H1 (cell line): ENCODE data around the gene CHD8. TPM values are rescaled to one million over a fixed set of nuclear protein-coding genes. Genes with fewer than 3 reads are reported as not detected.

Source experiments
- CTCF ChIA-PET: fragments of 300-600 bp; sonication (Branson Sonifier 250); formaldehyde crosslinking; loops from one replicate; lab custom pipeline; 2021; ENCODE audit not compliant: partially characterized antibody; lab: Charles Lee
- POLR2A ChIA-PET: fragments of 300-600 bp; sonication (Branson Sonifier 250); formaldehyde crosslinking; loops from one replicate; lab custom pipeline; 2021; ENCODE audit warnings: inconsistent platforms; ENCODE audit not compliant: partially characterized antibody; lab: Charles Lee
- DNase-seq, 2 experiments: peaks; one replicate each; pipeline versions ENCODE4 v3.0.0 to v3.0.0-alpha.2; 2010 to 2022; ENCODE audit warnings: low spot score in 2 of 2, low read depth in 1 of 2, mixed read lengths in 1 of 2
- FAIRE-seq: peaks from 2 replicates; lab custom pipeline; 2011; peaks lifted over from hg19 to GRCh38; lab: Jason Lieb, UNC
- H2AFZ ChIP-seq: 2 replicates; pipeline ENCODE4 v1.8.1; 2012; ENCODE audit warnings: low read length, inconsistent platforms
- H2AK5ac ChIP-seq: 2 replicates; pipeline ENCODE4 v1.6.1; 2013; ENCODE audit warnings: low read depth, low read length
- H2BK120ac ChIP-seq: replicated peaks from 2 replicates; pipeline ENCODE3; 2013; ENCODE audit warnings: low read depth, low read length, inconsistent platforms
- H2BK12ac ChIP-seq: 2 replicates; pipeline ENCODE4 v1.6.1; 2013; ENCODE audit warnings: low read depth, low read length
- H2BK15ac ChIP-seq: 2 replicates; pipeline ENCODE4 v1.6.1; 2013; ENCODE audit warnings: low read length
- H2BK20ac ChIP-seq: 2 replicates; pipeline ENCODE4 v1.6.1; 2013; ENCODE audit warnings: low read length
- H2BK5ac ChIP-seq: 2 replicates; pipeline ENCODE4 v1.6.1; 2013; ENCODE audit warnings: low read depth, low read length
- H3K14ac ChIP-seq: 2 replicates; pipeline ENCODE4 v1.6.1; 2013; ENCODE audit warnings: inconsistent platforms; ENCODE audit not compliant: insufficient read length
- H3K18ac ChIP-seq: 2 replicates; pipeline ENCODE4 v1.6.1; 2013; ENCODE audit warnings: low read length; ENCODE audit errors: extremely low read depth
- H3K23ac ChIP-seq: 2 replicates; pipeline ENCODE4 v1.6.1; 2013; ENCODE audit warnings: inconsistent platforms; ENCODE audit not compliant: insufficient read length
- H3K23me2 ChIP-seq: 2 replicates; pipeline ENCODE4 v1.6.1; 2013; ENCODE audit warnings: low read depth, low read length
- H3K27ac ChIP-seq: 2 replicates; pipeline ENCODE4 v1.6.1; 2011; ENCODE audit warnings: low read depth, low read length, inconsistent platforms
- H3K27me3 ChIP-seq, 4 experiments: replicated peaks in 1 of 4; 1 replicate in 1 of 4; 2 replicates in 3 of 4; pipeline versions ENCODE4 v1.6.1 to v1.8.1; 2011 to 2013; ENCODE audit warnings: low read length in 3 of 4, mild to moderate bottlenecking in 3 of 4, inconsistent platforms in 2 of 4, mixed read lengths in 2 of 4, moderate library complexity in 1 of 4; ENCODE audit not compliant: control insufficient read depth in 3 of 4, insufficient read depth in 3 of 4; ENCODE audit errors: extremely low read depth in 1 of 4
- H3K36me3 ChIP-seq, 4 experiments: 2 replicates each; pipeline versions ENCODE4 v1.6.1 to v1.8.1; 2011 to 2013; ENCODE audit warnings: mild to moderate bottlenecking in 4 of 4, low read length in 3 of 4, moderate library complexity in 2 of 4, control low read depth in 1 of 4, inconsistent platforms in 1 of 4; ENCODE audit not compliant: insufficient read depth in 4 of 4, control insufficient read depth in 2 of 4
- H3K4ac ChIP-seq: replicated peaks from 2 replicates; pipeline ENCODE3; 2013; ENCODE audit warnings: low read length, low read depth, mixed read lengths, inconsistent platforms; ENCODE audit not compliant: insufficient read length
- H3K4me1 ChIP-seq, 4 experiments: replicated peaks in 1 of 4; 1 replicate in 1 of 4; 2 replicates in 3 of 4; pipeline versions ENCODE4 v1.6.1 to v1.8.1; 2011 to 2013; ENCODE audit warnings: low read length in 3 of 4, inconsistent platforms in 2 of 4, mixed read lengths in 1 of 4; ENCODE audit not compliant: insufficient read depth in 4 of 4, control insufficient read depth in 3 of 4
- H3K4me2 ChIP-seq, 2 experiments: 2 replicates each; pipeline versions ENCODE4 v1.6.1 to v1.8.1; 2011 to 2013; ENCODE audit warnings: low read depth in 2 of 2, low read length in 2 of 2, control low read depth in 1 of 2, inconsistent platforms in 1 of 2, mild to moderate bottlenecking in 1 of 2; ENCODE audit not compliant: insufficient read depth in 1 of 2
- H3K4me3 ChIP-seq, 4 experiments: fragments of 200-600, 300-600 bp in 1 of 4; sonication (generic), shearing (Covaris generic), sonication (Bioruptor Twin) in 1 of 4; 2 replicates each; pipeline versions ENCODE4 v1.5.1 to v1.8.1; 2011 to 2016; ENCODE audit warnings: low read length in 4 of 4, low read depth in 3 of 4, control low read depth in 2 of 4, inconsistent platforms in 2 of 4, mild to moderate bottlenecking in 2 of 4, mixed read lengths in 1 of 4, moderate library complexity in 1 of 4; ENCODE audit not compliant: insufficient read depth in 2 of 4; ENCODE audit errors: extremely low read depth in 1 of 4
- H3K56ac ChIP-seq: replicated peaks from 2 replicates; pipeline ENCODE3; 2013; ENCODE audit warnings: low read depth, mild to moderate bottlenecking, mixed read lengths, low read length, inconsistent platforms; ENCODE audit not compliant: insufficient read length
- H3K79me1 ChIP-seq: 2 replicates; pipeline ENCODE4 v1.6.1; 2013; ENCODE audit warnings: low read depth, low read length, control low read depth
- H3K79me2 ChIP-seq, 2 experiments: 2 replicates each; pipeline versions ENCODE4 v1.6.1 to v1.8.1; 2012 to 2013; ENCODE audit warnings: low read length in 2 of 2, mild to moderate bottlenecking in 2 of 2, inconsistent platforms in 1 of 2; ENCODE audit not compliant: insufficient read depth in 2 of 2, control insufficient read depth in 1 of 2
- H3K9ac ChIP-seq, 4 experiments: replicated peaks in 1 of 4; 1 replicate in 1 of 4; 2 replicates in 3 of 4; pipeline versions ENCODE4 v1.6.1 to v1.8.1; 2011 to 2013; ENCODE audit warnings: low read depth in 3 of 4, low read length in 3 of 4, control low read depth in 2 of 4, mild to moderate bottlenecking in 2 of 4, moderate library complexity in 2 of 4, inconsistent platforms in 1 of 4; ENCODE audit errors: extremely low read depth in 1 of 4
- H3K9me3 ChIP-seq, 2 experiments: 2 replicates each; pipeline versions ENCODE4 v1.6.1 to v1.8.1; 2012 to 2013; ENCODE audit warnings: mild to moderate bottlenecking in 2 of 2, moderate library complexity in 2 of 2, control low read depth in 1 of 2, inconsistent platforms in 1 of 2, low read depth in 1 of 2, low read length in 1 of 2, mixed read lengths in 1 of 2; ENCODE audit not compliant: insufficient read depth in 2 of 2
- H4K20me1 ChIP-seq, 2 experiments: replicated peaks in 1 of 2; 2 replicates each; pipeline versions ENCODE3 to v1.8.1; 2011 to 2013; ENCODE audit warnings: inconsistent platforms in 2 of 2, low read length in 2 of 2, mild to moderate bottlenecking in 1 of 2; ENCODE audit not compliant: insufficient read depth in 2 of 2, control insufficient read depth in 1 of 2
- H4K5ac ChIP-seq: 2 replicates; pipeline ENCODE4 v1.6.1; 2013; ENCODE audit warnings: low read length, low read depth, mixed read lengths, inconsistent platforms; ENCODE audit not compliant: insufficient read length
- H4K8ac ChIP-seq: 2 replicates; pipeline ENCODE4 v1.8.0; 2013; ENCODE audit warnings: mild to moderate bottlenecking, moderate library complexity, low read length, inconsistent platforms; ENCODE audit not compliant: insufficient read depth; ENCODE audit errors: extremely low read depth
- H4K91ac ChIP-seq: replicated peaks from 2 replicates; pipeline ENCODE3; 2013; ENCODE audit warnings: low read length, mixed read lengths, inconsistent platforms; ENCODE audit not compliant: insufficient read length
- CEBPB ChIP-seq: IDR thresholded peaks from 2 replicates; pipeline ENCODE4 v1.6.1; 2012; ENCODE audit warnings: low read depth, low read length
- NRF1 ChIP-seq: IDR thresholded peaks from 2 replicates; pipeline ENCODE4 v1.6.1; 2011; ENCODE audit warnings: mild to moderate bottlenecking, low read depth, low read length, improper control_type of control experiment
- WGBS, 2 experiments: shearing (Covaris generic) in 1 of 2; methylation state at CpG; one replicate each; pipeline versions ENCODE4 v1.1.6 to v1.1.7; 2013 to 2015; ENCODE audit warnings: low lambda C conversion rate in 2 of 2, mixed read lengths in 2 of 2, inconsistent platforms in 1 of 2, low coverage in 1 of 2, missing lambda C conversion rate in 1 of 2; ENCODE audit not compliant: insufficient replicate concordance in 2 of 2, insufficient coverage in 1 of 2, insufficient read length in 1 of 2; ENCODE audit errors: extremely low coverage in 1 of 2, missing lambda C conversion rate in 1 of 2; 5-methylcytosine and 5-hydroxymethylcytosine counted together
- polyA plus RNA-seq, 7 experiments: library from polyadenylated mRNA; depleted of rRNA in 3 of 7; stranded (reverse) in 5 of 7; unstranded in 2 of 7; fragments of >200 nt in 5 of 7; fragments of 200-250 nt in 2 of 7; gene quantifications; 1 replicate in 5 of 7; 2 replicates in 1 of 7; 4 replicates in 1 of 7; pipeline versions ENCODE4 v1.2.1 to v1.2.3, GENCODE V29; 2011 to 2013; ENCODE audit warnings: missing spikeins in 2 of 7, mixed read lengths in 2 of 7
- total RNA-seq: library from RNA; stranded (reverse); fragmentation: NEBNext Ultra II Directional; extraction: Animal tissue kit (Norgen Biotek cat#: 25700); gene quantifications from 2 replicates; pipeline ENCODE4 v1.2.1, GENCODE V29; 2021

The CHD8 gene
- total and polyA plus RNA-seq, 2 of the 8 experiments (the other 6 are each of a cell fraction or from before 2014, with no cell fraction given): 88.3 to 140 TPM

DNA sequence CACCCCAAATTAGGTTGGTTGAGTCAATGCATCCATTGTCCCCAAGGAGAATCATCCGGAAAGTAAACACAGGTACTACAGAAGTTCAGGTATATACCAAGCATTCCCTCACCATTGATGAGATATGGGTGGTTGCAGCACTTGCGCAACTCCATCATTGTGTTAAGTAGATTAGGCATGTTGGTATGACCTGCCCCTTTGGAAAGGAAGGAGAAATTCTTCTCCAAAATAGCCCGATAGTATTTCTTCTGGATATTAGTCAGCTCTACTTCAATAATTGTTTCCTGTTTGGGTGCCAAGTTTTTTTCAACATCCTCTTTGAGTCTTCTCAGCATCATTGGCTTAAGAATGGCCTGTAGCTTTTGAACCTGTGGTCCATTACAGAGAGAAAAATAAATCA is 50.8 kb downstream of the CHD8 start:
- Histone ChIP-seq H3K9me3 (no peaks in the 10 kb centered on the region), H2AFZ (no peak overlapping the region), H4K5ac (no peak overlapping the region), H3K4me3 (no peak overlapping the region), H3K4ac (no peak overlapping the region), H3K23me2 (no peaks in the 10 kb centered on the region), H3K27me3 (no peaks in the 10 kb centered on the region), H3K4me2 (no peak overlapping the region), H3K14ac (no peak overlapping the region), H3K23ac (no peak overlapping the region), H3K79me2 (no peaks in the 10 kb centered on the region), H2BK120ac (no peak overlapping the region), H2BK5ac (no peak overlapping the region), H3K79me1 (no peaks in the 10 kb centered on the region), H3K18ac (no peak overlapping the region), H3K36me3 (peaks cover 49 to 98% (median 94%) of the 10 kb centered on the region in 4 experiments), H3K4me1 (no peaks in the 10 kb centered on the region), H4K20me1 (no peaks in the 10 kb centered on the region), H3K9ac (no peak overlapping the region), H2BK20ac (no peak overlapping the region), H2BK15ac (no peak overlapping the region), H3K56ac (no peak overlapping the region), H3K27ac (no peak overlapping the region), H2BK12ac (no peak overlapping the region), H4K91ac (no peak overlapping the region), H2AK5ac (no peak overlapping the region)
- DNase-seq: no peak
- FAIRE-seq: no peak
- CTCF ChIA-PET: interaction anchor here (2.0 kb wide), 1 partner anchor 72 kb away, joined by 5 read pairs; the partner anchor contains the start of gene TOX4
- 96% methylated on average over 3 of the region's 3 CpGs; no CpG with 5 or more reads in 1 of the 2 experiments for WGBS, 2 experiments
- POLR2A ChIA-PET: interaction anchor here (1.2 to 1.6 kb wide), 3 partner anchors 10 to 23 kb away, joined by 3 to 6 read pairs (median 4); no protein-coding TSS in a partner anchor
- TF ChIP-seq NRF1 (no peak), CEBPB (0 out of 2 replicates have a peak, but pooled peaks have one; percentile 26)
- TF ChIP-seq, all 59 proteins: peak for 1
- H4K8ac ChIP-seq: no peak overlapping the region
